Neural progenitor cell (in vitro differentiated cells): ENCODE data around the gene RAB29. TPM values are rescaled to one million over a fixed set of nuclear protein-coding genes. Genes with fewer than 3 reads are reported as not detected.

Experiments
- DNase-seq: peaks from one replicate; pipeline ENCODE4 v3.0.0-alpha.2; 2016; ENCODE audit warnings: low spot score
- H2AFZ ChIP-seq: fragments of 200-600 bp; sonication (generic); replicated peaks from 2 replicates; pipeline ENCODE4 v1.6.1; 2016; ENCODE audit warnings: antibody characterized with exemption
- H3F3A ChIP-seq: fragments of 200-600 bp; sonication (generic); 2 replicates; pipeline ENCODE4 v1.6.1; 2016; ENCODE audit warnings: antibody characterized with exemption, low read depth
- H3K27ac ChIP-seq: fragments of 200-600 bp; sonication (generic); 2 replicates; pipeline ENCODE4 v1.5.1; 2016; ENCODE audit warnings: mild to moderate bottlenecking
- H3K27me3 ChIP-seq: fragments of 200-600 bp; sonication (generic); 2 replicates; pipeline ENCODE4 v1.6.1; 2016; ENCODE audit warnings: mild to moderate bottlenecking, moderate library complexity
- H3K36me3 ChIP-seq: fragments of 200-600 bp; sonication (generic); 2 replicates; pipeline ENCODE4 v1.5.1; 2016
- H3K4me1 ChIP-seq: fragments of 200-600 bp; sonication (generic); 2 replicates; pipeline ENCODE4 v1.6.1; 2016; ENCODE audit warnings: mixed run types
- H3K4me2 ChIP-seq: fragments of 200-600 bp; sonication (generic); 2 replicates; pipeline ENCODE4 v1.6.1; 2016
- H3K4me3 ChIP-seq: fragments of 200-600 bp; sonication (generic); 2 replicates; pipeline ENCODE4 v1.5.1; 2016
- H3K79me2 ChIP-seq: fragments of 200-600 bp; sonication (generic); 2 replicates; pipeline ENCODE4 v1.6.1; 2016; ENCODE audit warnings: low read depth
- H3K9ac ChIP-seq: fragments of 200-600 bp; sonication (generic); 2 replicates; pipeline ENCODE4 v1.6.1; 2016
- H3K9me3 ChIP-seq: fragments of 200-600 bp; sonication (generic); 2 replicates; pipeline ENCODE4 v1.5.1; 2016; ENCODE audit warnings: low read depth
- H4K20me1 ChIP-seq: fragments of 200-600 bp; sonication (generic); 2 replicates; pipeline ENCODE4 v1.6.1; 2016; ENCODE audit warnings: low read depth
- H3K27ac Mint-ChIP-seq: 3 replicates; pipeline ENCODE4 v1.8.0; 2021; ENCODE audit warnings: mixed read lengths
- H3K27me3 Mint-ChIP-seq: 2 replicates; pipeline ENCODE4 v1.8.0; 2022; ENCODE audit warnings: low read depth, mild to moderate bottlenecking, inconsistent platforms, moderate library complexity, mixed read lengths; ENCODE audit not compliant: insufficient read depth
- H3K36me3 Mint-ChIP-seq: 3 replicates; pipeline ENCODE4 v1.8.0; 2021; ENCODE audit warnings: mixed read lengths
- H3K4me1 Mint-ChIP-seq: 3 replicates; pipeline ENCODE4 v1.8.0; 2021; ENCODE audit warnings: mixed read lengths
- H3K4me3 Mint-ChIP-seq: 3 replicates; pipeline ENCODE4 v1.8.0; 2021; ENCODE audit warnings: mild to moderate bottlenecking, moderate library complexity, mixed read lengths
- H3K9me3 Mint-ChIP-seq: 3 replicates; pipeline ENCODE4 v1.8.0; 2020; ENCODE audit warnings: mixed read lengths
- EZH2 ChIP-seq: fragments of 200-600 bp; sonication (generic); IDR thresholded peaks from 2 replicates; pipeline ENCODE4 v1.6.1; 2017; ENCODE audit warnings: antibody characterized with exemption, mild to moderate bottlenecking, moderate library complexity
- EZH2phosphoT487 ChIP-seq: fragments of 200-600 bp; sonication (generic); IDR thresholded peaks from 2 replicates; pipeline ENCODE4 v1.6.1; 2017; ENCODE audit warnings: antibody characterized with exemption
- total RNA-seq: library from RNA; depleted of rRNA; stranded (reverse); fragments of >200 nt; gene quantifications from 2 replicates; pipeline ENCODE4 v1.2.3, GENCODE V29; 2015; ENCODE audit warnings: low replicate concordance
- TF ChIP-seq, protein P1 (sequence below): fragments of 200-600 bp; sonication (generic); IDR thresholded peaks from 2 replicates; pipeline ENCODE4 v1.5.1; 2017; ENCODE audit warnings: antibody characterized with exemption, mild to moderate bottlenecking

The RAB29 gene
- total RNA-seq, 1 donor from 2014 or later, result 3.8 TPM

- peaks cover 18% of the 10 kb centered on the region for H3K4me1 ChIP-seq
- peak overlapping the region; percentile 95 for H3K4me3 Mint-ChIP-seq
- H3K36me3 ChIP-seq, result peaks cover 5% of the 10 kb centered on the region
- H3K9me3 Mint-ChIP-seq, result no peaks in the 10 kb centered on the region
- H3F3A ChIP-seq, result peaks cover 42% of the 10 kb centered on the region
- peaks cover 32% of the 10 kb centered on the region for H3K4me1 Mint-ChIP-seq
- H3K27ac ChIP-seq, result no peak overlapping the region
- H3K9ac ChIP-seq, result no peak overlapping the region
- peak overlapping the region; percentile 86 for H3K4me3 ChIP-seq
- H3K27me3 Mint-ChIP-seq, result peaks cover 8% of the 10 kb centered on the region
- peaks cover 37% of the 10 kb centered on the region for H3K79me2 ChIP-seq
- TF ChIP-seq EZH2phosphoT487 (no peak), EZH2 (no peak)
- TF ChIP-seq, protein P1, sequence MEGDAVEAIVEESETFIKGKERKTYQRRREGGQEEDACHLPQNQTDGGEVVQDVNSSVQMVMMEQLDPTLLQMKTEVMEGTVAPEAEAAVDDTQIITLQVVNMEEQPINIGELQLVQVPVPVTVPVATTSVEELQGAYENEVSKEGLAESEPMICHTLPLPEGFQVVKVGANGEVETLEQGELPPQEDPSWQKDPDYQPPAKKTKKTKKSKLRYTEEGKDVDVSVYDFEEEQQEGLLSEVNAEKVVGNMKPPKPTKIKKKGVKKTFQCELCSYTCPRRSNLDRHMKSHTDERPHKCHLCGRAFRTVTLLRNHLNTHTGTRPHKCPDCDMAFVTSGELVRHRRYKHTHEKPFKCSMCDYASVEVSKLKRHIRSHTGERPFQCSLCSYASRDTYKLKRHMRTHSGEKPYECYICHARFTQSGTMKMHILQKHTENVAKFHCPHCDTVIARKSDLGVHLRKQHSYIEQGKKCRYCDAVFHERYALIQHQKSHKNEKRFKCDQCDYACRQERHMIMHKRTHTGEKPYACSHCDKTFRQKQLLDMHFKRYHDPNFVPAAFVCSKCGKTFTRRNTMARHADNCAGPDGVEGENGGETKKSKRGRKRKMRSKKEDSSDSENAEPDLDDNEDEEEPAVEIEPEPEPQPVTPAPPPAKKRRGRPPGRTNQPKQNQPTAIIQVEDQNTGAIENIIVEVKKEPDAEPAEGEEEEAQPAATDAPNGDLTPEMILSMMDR, result no peak
- no peak overlapping the region for H3K4me2 ChIP-seq
- H2AFZ ChIP-seq, result peak overlapping the region; percentile 22
- peak; percentile 10 for DNase-seq
- H4K20me1 ChIP-seq, result peaks cover 30% of the 10 kb centered on the region
- H3K27me3 ChIP-seq, result no peaks in the 10 kb centered on the region
- H3K27ac Mint-ChIP-seq, result peak overlapping the region; percentile 99
- no peaks in the 10 kb centered on the region for H3K9me3 ChIP-seq
- peaks cover 15% of the 10 kb centered on the region for H3K36me3 Mint-ChIP-seq
Measured at GRCh38 chr1:205751036-205751651, 24.1 kb downstream of the RAB29 start.

DNA sequence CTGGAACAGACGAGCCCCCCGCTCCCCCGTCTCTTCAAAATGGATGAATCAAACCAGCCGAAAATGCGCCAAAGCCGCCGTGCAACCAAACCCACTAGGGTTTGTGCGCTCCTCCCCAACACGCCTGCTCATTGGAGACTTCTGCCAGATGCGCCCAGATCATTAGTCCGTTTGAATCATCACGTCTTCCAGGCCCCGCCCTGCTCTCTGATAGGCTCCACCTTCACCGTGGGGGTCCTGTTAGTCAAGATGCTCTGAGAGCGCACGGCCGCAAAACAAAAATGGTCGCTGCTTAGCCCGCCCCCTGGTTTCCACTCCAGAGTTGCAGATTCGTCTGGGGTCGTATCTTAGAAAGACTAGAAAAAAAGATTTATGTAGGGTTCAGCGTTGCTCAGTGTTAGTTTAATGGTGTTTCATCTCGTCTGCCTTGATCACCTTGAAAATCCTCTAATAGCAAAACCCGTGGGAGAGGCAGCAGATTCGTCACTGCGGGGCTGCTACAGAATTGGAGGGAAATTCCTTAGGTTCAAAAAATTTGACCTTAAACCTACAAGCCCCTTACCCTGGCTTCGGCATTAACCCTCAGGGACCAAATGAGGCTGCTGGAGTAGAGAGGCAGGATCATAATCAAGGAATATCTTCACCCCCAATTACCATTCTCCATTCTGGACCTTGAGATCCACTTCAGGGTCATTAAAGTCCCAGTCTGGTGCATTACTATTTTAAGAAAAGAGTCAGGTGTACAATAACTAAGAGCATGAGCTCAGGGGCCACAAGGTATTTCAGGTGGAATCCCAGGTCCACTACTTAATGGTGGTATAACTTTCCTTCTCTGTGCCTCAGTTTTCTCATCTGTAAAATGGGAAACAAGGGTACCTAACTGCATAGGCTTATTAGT, 24.9 kb downstream of the RAB29 start, which contains the start of gene NUCKS1:
TSS of gene NUCKS1 (minus strand) at position 45 of the 898 bp plus-strand sequence. CDS start 209 bp downstream, outside the sequence.
- H3K4me1 ChIP-seq, result peaks cover 25% of the 10 kb centered on the region
- peaks cover 37% of the 10 kb centered on the region for H4K20me1 ChIP-seq
- peak within 1 kb of the TSS; percentile 86 for H3K4me3 ChIP-seq
- H3K27ac ChIP-seq, result peak within 1 kb of the TSS; percentile 97
- H3K9ac ChIP-seq, result peak within 1 kb of the TSS; percentile 95
- DNase-seq, result peak; percentile 99
- H3K27ac Mint-ChIP-seq, result peak within 1 kb of the TSS; percentile 99
- no peaks in the 10 kb centered on the region for H3K27me3 ChIP-seq
- H3K4me1 Mint-ChIP-seq, result peaks cover 35% of the 10 kb centered on the region
- H3K27me3 Mint-ChIP-seq, result peaks cover 8% of the 10 kb centered on the region
- H3K36me3 Mint-ChIP-seq, result peaks cover 17% of the 10 kb centered on the region
- no peaks in the 10 kb centered on the region for H3K9me3 Mint-ChIP-seq
- H3K36me3 ChIP-seq, result peaks cover 5% of the 10 kb centered on the region
- peak within 1 kb of the TSS; percentile 96 for H3K4me2 ChIP-seq
- H3K79me2 ChIP-seq, result peaks cover 44% of the 10 kb centered on the region
- peaks cover 49% of the 10 kb centered on the region for H3F3A ChIP-seq
- H3K9me3 ChIP-seq, result no peaks in the 10 kb centered on the region
- peak; percentile 28 for TF ChIP-seq EZH2phosphoT487
- TF ChIP-seq, protein P1, result peak; percentile 25
- no peak for TF ChIP-seq EZH2
- H2AFZ ChIP-seq, result peak within 1 kb of the TSS; percentile 99
- peak within 1 kb of the TSS; percentile 95 for H3K4me3 Mint-ChIP-seq

- H3K4me2 ChIP-seq, result peak overlapping the region; percentile 96
- peak; percentile 98 for DNase-seq
- H2AFZ ChIP-seq, result no peak overlapping the region
- Mint-ChIP-seq H3K4me1 (peaks cover 36% of the 10 kb centered on the region), H3K27me3 (peaks cover 8% of the 10 kb centered on the region), H3K36me3 (peaks cover 20% of the 10 kb centered on the region), H3K9me3 (no peaks in the 10 kb centered on the region), H3K4me3 (peak overlapping the region; percentile 95), H3K27ac (peak overlapping the region; percentile 99)
- H3F3A ChIP-seq, result peaks cover 53% of the 10 kb centered on the region
- TF ChIP-seq EZH2, result no peak
- TF ChIP-seq, protein P1, result no peak
- no peak for TF ChIP-seq EZH2phosphoT487
- peaks cover 53% of the 10 kb centered on the region for H3K79me2 ChIP-seq
- H3K9me3 ChIP-seq, result no peaks in the 10 kb centered on the region
- peaks cover 5% of the 10 kb centered on the region for H3K36me3 ChIP-seq
- peak overlapping the region; percentile 95 for H3K9ac ChIP-seq
- H4K20me1 ChIP-seq, result peaks cover 46% of the 10 kb centered on the region
- H3K27me3 ChIP-seq, result no peaks in the 10 kb centered on the region
- peaks cover 32% of the 10 kb centered on the region for H3K4me1 ChIP-seq
- H3K4me3 ChIP-seq, result peak overlapping the region; percentile 86
- peak overlapping the region; percentile 97 for H3K27ac ChIP-seq
Measured at GRCh38 chr1:205749234-205750137, 25.8 kb downstream of the RAB29 start.
